Tibial artery (tissue), 4 donors: ENCODE measurements around the gene NDUFS3.
A peak's percentile ranks its signal among the peaks of the same experiment; 100 is the strongest.
"Not testable (repeated sequence)": the region's sequence is repeated elsewhere in the genome, so short reads cannot be mapped to it uniquely, and the experiment has no call there.

ENCODE experiments used
- DNase-seq, 2 donors: peaks; one replicate each; pipeline ENCODE4 v3.0.0-alpha.2; 2019
- H3K27ac ChIP-seq, 2 donors: fragments of 200-600 bp; sonication (generic) in 1 of 2; 1 replicate in 1 of 2; 2 replicates in 1 of 2; pipeline ENCODE4 v1.5.1; 2018 to 2019; ENCODE audit warnings: mild to moderate bottlenecking in 1 of 2
- H3K27me3 ChIP-seq, 2 donors: fragments of 200-600 bp; sonication (generic) in 1 of 2; one replicate each; pipeline versions ENCODE4 v1.5.1 to v1.6.0; 2016 to 2019
- H3K36me3 ChIP-seq, 3 donors: fragments of 200-600 bp; sonication (generic) in 2 of 3; one replicate each; pipeline ENCODE4 v1.5.1; 2016 to 2019; ENCODE audit warnings: mild to moderate bottlenecking in 2 of 3
- H3K4me1 ChIP-seq, 4 donors: fragments of 200-600 bp; sonication (generic) in 2 of 4; 1 replicate in 3 of 4; 2 replicates in 1 of 4; pipeline ENCODE4 v1.5.1; 2016 to 2019
- H3K4me3 ChIP-seq, 2 donors: fragments of 200-600 bp; sonication (generic) in 1 of 2; 1 replicate in 1 of 2; 2 replicates in 1 of 2; pipeline ENCODE4 v1.5.1; 2018 to 2019; ENCODE audit warnings: mild to moderate bottlenecking in 2 of 2
- H3K9me3 ChIP-seq, 3 donors: fragments of 200-600 bp; sonication (generic) in 1 of 3; one replicate each; pipeline ENCODE4 v1.5.1; 2016 to 2019
- intact Hi-C: fragments of 100-400 bp; cut with DNase I; formaldehyde crosslinking; loops from one replicate; pipeline ENCODE4 v1.15.0; 2023; ENCODE audit warnings: low total_unique reads
- TF ChIP-seq, protein P1 (sequence below), 2 experiments: fragments of 200-600 bp in 1 of 2; fragments of 450-650 bp in 1 of 2; IDR thresholded peaks; one replicate each; pipeline ENCODE4 v1.5.1; 2017 to 2019; ENCODE audit warnings: antibody characterized with exemption in 2 of 2, mild to moderate bottlenecking in 1 of 2, moderate library complexity in 1 of 2

Gene NDUFS3

DNA sequence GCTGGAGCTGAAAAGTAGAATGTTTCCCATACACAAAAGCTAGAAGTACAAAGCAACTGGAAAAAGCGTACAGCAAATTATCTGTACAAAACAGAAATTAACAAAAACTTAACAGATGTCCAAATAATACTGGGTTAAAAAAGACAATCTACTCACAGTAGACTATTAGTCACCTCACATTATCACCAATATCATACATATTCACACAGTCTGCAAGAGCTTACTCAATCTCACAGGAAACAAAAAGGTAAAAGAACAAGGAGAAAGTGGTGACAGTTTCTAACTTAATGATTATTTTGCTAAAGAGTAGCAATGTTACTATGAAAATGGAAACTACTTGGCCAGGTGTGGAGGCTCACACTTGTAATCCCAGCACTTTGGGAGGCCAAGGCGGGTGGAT lies 37.8 kb upstream of the NDUFS3 start:
- Histone ChIP-seq H3K9me3 (no peaks in the 10 kb centered on the region), H3K27ac (no peak overlapping the region), H3K4me1 (peaks cover 0 to 92% (median 30%) of the 10 kb centered on the region in 4 donors), H3K36me3 (no peaks in the 10 kb centered on the region), H3K27me3 (no peaks in the 10 kb centered on the region), H3K4me3 (no peak overlapping the region)
- TF ChIP-seq, protein P1, sequence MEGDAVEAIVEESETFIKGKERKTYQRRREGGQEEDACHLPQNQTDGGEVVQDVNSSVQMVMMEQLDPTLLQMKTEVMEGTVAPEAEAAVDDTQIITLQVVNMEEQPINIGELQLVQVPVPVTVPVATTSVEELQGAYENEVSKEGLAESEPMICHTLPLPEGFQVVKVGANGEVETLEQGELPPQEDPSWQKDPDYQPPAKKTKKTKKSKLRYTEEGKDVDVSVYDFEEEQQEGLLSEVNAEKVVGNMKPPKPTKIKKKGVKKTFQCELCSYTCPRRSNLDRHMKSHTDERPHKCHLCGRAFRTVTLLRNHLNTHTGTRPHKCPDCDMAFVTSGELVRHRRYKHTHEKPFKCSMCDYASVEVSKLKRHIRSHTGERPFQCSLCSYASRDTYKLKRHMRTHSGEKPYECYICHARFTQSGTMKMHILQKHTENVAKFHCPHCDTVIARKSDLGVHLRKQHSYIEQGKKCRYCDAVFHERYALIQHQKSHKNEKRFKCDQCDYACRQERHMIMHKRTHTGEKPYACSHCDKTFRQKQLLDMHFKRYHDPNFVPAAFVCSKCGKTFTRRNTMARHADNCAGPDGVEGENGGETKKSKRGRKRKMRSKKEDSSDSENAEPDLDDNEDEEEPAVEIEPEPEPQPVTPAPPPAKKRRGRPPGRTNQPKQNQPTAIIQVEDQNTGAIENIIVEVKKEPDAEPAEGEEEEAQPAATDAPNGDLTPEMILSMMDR (IDR thresholded peaks at IDR 0.05): no peak
- DNase-seq: no peak
- intact Hi-C loops: no loop called here

DNA sequence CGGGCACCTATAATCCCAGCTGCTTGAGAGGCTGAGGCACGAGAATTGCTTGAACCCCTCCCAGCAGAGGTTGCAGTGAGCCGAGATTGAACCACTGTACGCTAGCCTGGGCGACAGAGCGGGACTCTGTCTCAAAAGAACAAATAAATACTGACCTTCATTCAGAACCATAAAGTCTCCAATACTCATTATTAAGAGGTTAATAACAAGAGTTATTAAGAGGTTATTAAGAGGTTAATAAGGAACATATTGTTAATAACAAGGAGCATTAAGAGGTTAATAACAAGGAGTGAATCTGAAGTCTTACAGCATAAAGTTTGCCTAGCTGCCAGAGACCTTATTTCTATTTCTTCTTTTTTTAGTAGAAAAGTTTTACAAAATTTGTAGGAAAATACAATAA lies 33.6 kb upstream of the NDUFS3 start:
- no peak overlapping the region for H3K4me3 ChIP-seq
- TF ChIP-seq, protein P1 (IDR thresholded peaks at IDR 0.05): no peak
- intact Hi-C loops: no loop called here
- no peaks in the 10 kb centered on the region for H3K27me3 ChIP-seq
- no peak for DNase-seq
- H3K4me1 ChIP-seq: peaks cover 0 to 83% (median 20%) of the 10 kb centered on the region in 4 donors
- H3K27ac ChIP-seq: no peak overlapping the region
- H3K9me3 ChIP-seq: no peaks in the 10 kb centered on the region
- no peaks in the 10 kb centered on the region for H3K36me3 ChIP-seq

DNA sequence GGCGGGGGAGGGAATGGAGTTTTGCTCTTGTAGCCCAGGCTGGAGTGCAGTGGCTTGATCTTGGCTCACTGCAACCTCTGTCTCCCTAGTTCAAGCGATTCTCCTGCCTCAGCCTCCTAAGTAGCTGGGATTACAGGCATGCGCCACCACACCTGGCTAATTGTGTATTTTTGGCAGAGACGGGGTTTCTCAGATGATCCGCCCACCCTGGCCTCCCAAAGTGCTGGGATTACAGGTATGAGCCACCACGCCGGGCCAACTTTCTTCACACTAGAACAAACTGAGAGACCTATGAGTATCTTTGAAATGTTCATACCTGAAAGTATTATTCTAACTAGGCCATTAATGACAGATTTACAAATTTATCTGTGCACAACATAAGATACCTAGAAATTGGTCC lies 32.6 kb upstream of the NDUFS3 start:
- DNase-seq, intact Hi-C loops, H3K4me3 ChIP-seq, H3K27me3 ChIP-seq, H3K36me3 ChIP-seq, H3K27ac ChIP-seq, H3K9me3 ChIP-seq: not testable (repeated sequence)
- peaks cover 0 to 83% (median 22%) of the 10 kb centered on the region in 4 donors for H3K4me1 ChIP-seq

DNA sequence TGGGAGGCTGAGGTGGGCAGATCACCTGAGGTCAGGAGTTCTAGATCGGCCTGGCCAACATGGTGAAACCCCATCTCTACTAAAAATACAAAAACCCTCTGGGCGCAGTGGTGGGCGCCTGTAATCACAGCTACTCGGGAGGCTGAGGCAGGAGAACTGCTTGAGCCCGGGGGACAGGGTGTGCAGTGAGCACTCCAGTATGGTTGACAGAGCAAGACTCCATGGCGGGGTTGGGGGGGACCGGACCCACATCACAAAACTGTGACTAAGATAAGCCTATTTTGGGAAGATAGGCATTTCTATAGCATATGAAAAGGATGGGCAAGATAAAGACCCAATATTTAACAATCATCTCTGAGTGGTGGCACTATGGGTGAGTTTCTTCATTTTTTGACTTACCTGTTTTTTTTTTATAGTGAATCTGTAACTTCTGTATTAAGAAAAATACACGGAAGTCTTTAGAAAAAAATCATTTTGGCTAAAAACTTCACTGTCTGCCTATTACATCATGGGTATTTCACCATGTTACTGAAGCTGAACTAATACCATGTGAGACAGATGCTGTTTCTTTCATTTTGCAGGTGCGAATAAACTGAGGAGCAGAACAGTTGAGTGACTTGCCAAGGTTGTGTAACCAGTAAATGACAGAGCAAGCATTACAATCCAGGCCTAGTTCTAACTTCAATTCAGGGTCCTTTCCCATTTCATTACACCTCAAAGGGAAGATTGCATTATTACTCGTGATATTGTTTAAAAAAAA lies 28.4 kb upstream of the NDUFS3 start:
- H3K36me3 ChIP-seq: no peaks in the 10 kb centered on the region
- no peak overlapping the region for H3K4me3 ChIP-seq
- no peaks in the 10 kb centered on the region for H3K27me3 ChIP-seq
- peak overlapping the region in 1 of 2 donors; percentile 96 for H3K27ac ChIP-seq
- H3K9me3 ChIP-seq: no peaks in the 10 kb centered on the region
- intact Hi-C loops: loop anchor here (10.0 kb wide), 1 partner anchor 56 kb away; no protein-coding TSS in a partner anchor
- TF ChIP-seq, protein P1 (IDR thresholded peaks at IDR 0.05): no peak
- H3K4me1 ChIP-seq: peaks cover 0 to 54% (median 30%) of the 10 kb centered on the region in 4 donors
- no peak for DNase-seq

DNA sequence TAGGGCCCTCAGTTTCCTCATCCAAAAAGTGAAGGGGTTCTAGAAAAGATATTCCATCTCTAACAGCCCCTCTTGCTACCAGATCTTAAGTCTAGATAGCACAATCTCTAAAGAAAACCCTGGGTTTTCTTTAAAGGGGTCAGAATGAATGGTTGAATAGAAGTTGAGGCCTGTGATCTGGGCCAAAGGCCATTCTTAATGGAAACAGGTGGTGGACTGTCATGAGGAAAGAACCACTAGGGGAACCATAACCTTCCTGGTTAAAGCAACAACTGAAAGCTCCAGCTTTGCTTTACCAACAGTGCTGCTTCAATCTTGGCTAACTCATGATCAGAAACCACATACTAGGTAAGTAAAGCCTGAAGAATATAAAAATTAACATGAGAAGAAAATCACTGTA lies 27.8 kb upstream of the NDUFS3 start:
- Histone ChIP-seq H3K27me3 (no peaks in the 10 kb centered on the region), H3K27ac (peak overlapping the region in 1 of 2 donors; percentile 96), H3K4me1 (peaks cover 0 to 54% (median 30%) of the 10 kb centered on the region in 4 donors), H3K4me3 (peak overlapping the region; percentile 97 to 98), H3K36me3 (no peaks in the 10 kb centered on the region), H3K9me3 (no peaks in the 10 kb centered on the region)
- DNase-seq: no peak
- intact Hi-C loops: loop anchor here (10.0 kb wide), 1 partner anchor 56 kb away; no protein-coding TSS in a partner anchor
- TF ChIP-seq, protein P1 (IDR thresholded peaks at IDR 0.05): no peak

DNA sequence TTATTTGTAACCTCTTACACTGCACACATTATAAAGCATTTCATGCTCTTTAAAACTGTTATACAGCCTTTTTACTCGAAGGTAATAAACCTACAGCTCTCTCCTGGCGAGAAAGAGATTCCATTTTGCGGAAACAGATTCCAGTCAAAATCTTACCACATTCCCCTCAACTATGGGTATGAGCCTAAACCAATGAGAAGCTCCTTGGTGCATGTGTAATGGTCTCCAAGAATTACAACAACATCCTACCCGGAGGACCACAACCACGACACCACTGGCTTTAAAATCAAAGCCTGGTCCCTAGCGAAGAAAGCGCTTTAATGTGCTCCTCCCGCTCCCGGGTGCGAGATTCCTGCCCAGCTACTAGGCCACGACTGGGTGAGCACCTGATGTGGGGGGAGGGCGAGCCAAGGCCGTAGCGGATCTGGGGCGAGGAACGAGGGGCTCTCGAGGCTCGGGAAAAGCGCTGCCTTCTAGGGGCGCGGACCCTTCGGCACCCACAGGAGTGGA lies 26.8 kb upstream of the NDUFS3 start:
- no peaks in the 10 kb centered on the region for H3K36me3 ChIP-seq
- intact Hi-C loops: loop anchor here (10.0 kb wide), 1 partner anchor 57 kb away; no protein-coding TSS in a partner anchor
- peak overlapping the region; percentile 94 to 96 for H3K27ac ChIP-seq
- DNase-seq: no peak
- TF ChIP-seq, protein P1 (IDR thresholded peaks at IDR 0.05): no peak
- no peaks in the 10 kb centered on the region for H3K9me3 ChIP-seq
- peaks cover 0 to 52% (median 30%) of the 10 kb centered on the region in 4 donors for H3K4me1 ChIP-seq
- H3K27me3 ChIP-seq: no peaks in the 10 kb centered on the region
- peak overlapping the region; percentile 97 to 98 for H3K4me3 ChIP-seq
